HCT116 (cell line): Measurements from ENCODE around the gene ADGRB2.

Experiments
- CTCF ChIP-seq, 3 experiments: fragments of 200-600 bp in 1 of 3; sonication (generic) in 1 of 3; IDR thresholded peaks in 2 of 3; conservative IDR thresholded peaks in 1 of 3; 2 replicates each; pipeline ENCODE4 v1.5.1; 2012 to 2017; ENCODE audit warnings: low read depth in 2 of 3, low read length in 2 of 3, antibody characterized with exemption in 1 of 3, borderline replicate concordance in 1 of 3, control low read depth in 1 of 3, mild to moderate bottlenecking in 1 of 3, mixed read lengths in 1 of 3, mixed run types in 1 of 3, moderate library complexity in 1 of 3; ENCODE audit not compliant: insufficient read depth in 1 of 3
- EGR1 ChIP-seq: IDR thresholded peaks from 2 replicates; pipeline ENCODE4 v1.6.1; 2012; ENCODE audit warnings: low read depth
- POLR2A ChIP-seq: IDR thresholded peaks from 2 replicates; pipeline ENCODE4 v1.7.0; 2011; ENCODE audit warnings: borderline replicate concordance; ENCODE audit not compliant: insufficient read depth, insufficient read length; ENCODE audit errors: extremely low read depth
- POLR2AphosphoS5 ChIP-seq: IDR thresholded peaks from 2 replicates; pipeline ENCODE4 v1.6.1; 2011; ENCODE audit warnings: mild to moderate bottlenecking, low read depth, low read length, moderate library complexity
- SIN3A ChIP-seq: IDR thresholded peaks from 2 replicates; pipeline ENCODE4 v1.6.1; 2012; ENCODE audit warnings: low read depth
- SP1 ChIP-seq: IDR thresholded peaks from 2 replicates; pipeline ENCODE4 v1.6.1; 2012; ENCODE audit warnings: low read depth
- ZNF274 ChIP-seq: fragments of 200-500 bp; sonication (Bioruptor generic); IDR thresholded peaks from 2 replicates; pipeline ENCODE4 v1.6.1; 2014; ENCODE audit warnings: mild to moderate bottlenecking, low read depth, low read length, inconsistent platforms

GRCh38 chr1:31792541-31792940 lies 28.4 kb upstream of the ADGRB2 start:
- no peak for TF ChIP-seq CTCF (IDR thresholded peaks at IDR 0.05 in 2 of 3, conservative IDR thresholded peaks at IDR 0.05 in 1 of 3; ENCODE audit: borderline replicate concordance in 1 of 3, insufficient read depth in 1 of 3, low read depth in 2 of 3, low read length in 2 of 3)
- TF ChIP-seq SIN3A, result no peak
- no peak for TF ChIP-seq EGR1
- no peak for TF ChIP-seq ZNF274
- TF ChIP-seq SP1, result no peak
- no peak for TF ChIP-seq POLR2AphosphoS5
- no peak for TF ChIP-seq POLR2A
